PC-3 (cell line): ENCODE measurements around the gene SPATA19.

ENCODE experiments used
- CTCF ChIP-seq: fragments of 300-600 bp; sonication (generic); conservative IDR thresholded peaks from 2 replicates; pipeline ENCODE4 v1.5.1; 2017; ENCODE audit warnings: antibody characterized with exemption, low read depth, mild to moderate bottlenecking, low read length
- EZH2 ChIP-seq: fragments of 300-600 bp; sonication (generic); IDR thresholded peaks from one replicate; pipeline ENCODE4 v1.6.1; 2017; ENCODE audit warnings: antibody characterized with exemption, mild to moderate bottlenecking, low read length; ENCODE audit not compliant: unreplicated experiment
- EZH2phosphoT487 ChIP-seq: fragments of 300-600 bp; sonication (generic); IDR thresholded peaks from 2 replicates; pipeline ENCODE4 v1.6.1; 2018; ENCODE audit warnings: mild to moderate bottlenecking, antibody characterized with exemption, low read length, borderline replicate concordance

DNA sequence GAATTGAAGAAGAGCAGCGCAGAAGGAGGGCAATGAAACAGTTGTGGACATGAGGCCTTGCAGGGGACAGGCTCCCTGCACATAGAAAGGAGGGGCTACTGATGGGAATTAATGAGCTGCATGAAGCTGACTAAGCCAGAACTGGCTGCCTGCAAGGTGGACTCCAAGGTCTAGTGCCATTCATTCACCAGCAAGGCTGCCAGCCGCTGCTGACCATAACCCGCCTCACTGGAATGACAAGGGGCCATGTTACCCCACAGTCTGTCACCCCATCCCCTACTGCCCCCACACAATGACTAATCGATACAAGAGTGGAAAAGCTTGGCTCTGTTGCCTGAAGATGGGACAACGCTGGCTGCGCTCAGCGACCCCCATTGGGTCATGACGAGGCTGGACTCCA, 44.6 kb downstream of the SPATA19 start:
- TF ChIP-seq CTCF (no peak), EZH2 (no peak), EZH2phosphoT487 (no peak)
